AG20443 (cell line): Measurements from ENCODE around the gene EVL.
"Not testable (repeated sequence)": the region's sequence is repeated elsewhere in the genome, so short reads cannot be mapped to it uniquely, and the experiment has no call there.

Source experiments
- DNase-seq: peaks from one replicate; pipeline ENCODE4 v3.0.0; 2012; ENCODE audit warnings: low spot score, mixed read lengths

EVL gene

DNA sequence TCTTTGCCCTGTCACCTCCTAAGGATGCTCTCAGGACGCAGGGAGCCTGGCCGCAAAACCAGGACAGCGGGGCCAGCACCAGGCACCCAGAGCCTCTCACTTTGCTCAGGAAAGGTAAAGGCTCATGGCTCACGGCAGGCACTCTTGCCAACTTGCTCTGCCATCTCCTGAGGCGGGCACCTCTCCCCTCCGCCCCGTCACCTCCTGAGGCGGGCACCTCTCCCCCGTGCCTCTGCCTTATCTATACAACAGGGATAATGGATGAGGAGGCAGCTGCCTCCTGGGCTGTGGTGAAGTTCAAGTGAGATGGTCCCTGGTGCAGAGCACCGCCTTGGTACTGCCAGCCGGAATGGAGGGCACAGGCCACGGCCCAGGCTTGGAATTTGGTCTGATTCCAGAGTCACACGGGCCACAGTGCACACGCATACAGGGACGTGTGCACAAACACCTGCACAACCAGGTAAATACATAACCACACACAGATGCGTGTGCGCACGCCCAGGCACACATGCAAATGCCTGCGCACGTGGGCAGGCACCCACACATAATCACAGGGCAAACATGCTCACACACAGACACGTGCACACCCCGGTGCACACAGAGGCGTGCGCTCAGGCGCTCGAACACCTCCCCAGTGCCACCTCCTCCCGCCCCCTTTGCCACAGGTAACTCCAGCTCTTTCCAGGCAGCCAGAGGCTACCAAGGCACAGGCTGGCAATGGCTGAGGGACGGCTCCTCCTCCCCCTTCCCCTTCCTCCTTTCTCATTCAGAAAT, 82.7 kb downstream of the EVL start:
- DNase-seq = no peak

DNA sequence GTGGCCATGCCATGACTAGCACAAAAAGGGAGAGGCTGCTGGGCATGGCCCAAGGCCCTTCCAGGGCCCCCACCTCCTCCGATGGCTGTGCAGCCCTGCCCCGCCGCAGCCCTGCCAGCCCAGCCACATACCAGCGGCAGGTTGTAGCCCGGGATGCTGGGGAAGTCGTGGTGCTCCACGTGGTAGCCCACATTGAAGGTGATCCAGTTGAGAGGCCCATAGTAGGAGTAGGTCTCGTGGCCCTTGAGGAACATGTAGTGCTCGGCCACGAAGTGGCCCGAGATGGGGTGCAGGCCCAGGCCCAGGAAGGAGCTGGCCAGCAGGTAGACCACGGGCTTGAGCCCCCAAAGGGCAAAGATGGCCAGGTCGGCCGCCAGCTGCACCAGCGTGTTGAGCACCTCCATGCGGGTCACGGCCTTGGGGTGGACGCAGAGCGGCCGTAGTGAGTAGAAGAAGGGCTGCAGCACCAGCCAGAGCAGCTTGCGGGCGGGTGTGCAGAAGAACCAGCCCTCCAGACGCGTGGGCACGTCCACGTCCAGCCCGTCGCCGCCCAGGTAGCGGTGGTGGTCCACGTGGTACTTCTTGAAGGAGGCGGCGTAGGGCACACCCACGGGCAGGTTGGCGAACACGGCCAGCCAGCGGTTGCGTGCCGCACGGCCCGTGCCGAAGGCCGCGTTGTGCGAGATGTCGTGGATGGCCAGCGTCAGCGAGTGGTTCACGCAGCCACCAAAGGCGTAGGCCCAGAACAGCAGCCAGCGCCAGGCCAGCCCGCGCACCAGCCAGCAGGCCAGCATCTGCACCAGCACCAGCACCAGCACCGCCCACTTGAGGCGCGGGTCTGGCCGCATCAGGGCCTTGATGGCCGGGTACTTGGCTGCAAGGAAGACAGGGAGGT, 83.9 kb downstream of the EVL start:
- DNase-seq = no peak

DNA sequence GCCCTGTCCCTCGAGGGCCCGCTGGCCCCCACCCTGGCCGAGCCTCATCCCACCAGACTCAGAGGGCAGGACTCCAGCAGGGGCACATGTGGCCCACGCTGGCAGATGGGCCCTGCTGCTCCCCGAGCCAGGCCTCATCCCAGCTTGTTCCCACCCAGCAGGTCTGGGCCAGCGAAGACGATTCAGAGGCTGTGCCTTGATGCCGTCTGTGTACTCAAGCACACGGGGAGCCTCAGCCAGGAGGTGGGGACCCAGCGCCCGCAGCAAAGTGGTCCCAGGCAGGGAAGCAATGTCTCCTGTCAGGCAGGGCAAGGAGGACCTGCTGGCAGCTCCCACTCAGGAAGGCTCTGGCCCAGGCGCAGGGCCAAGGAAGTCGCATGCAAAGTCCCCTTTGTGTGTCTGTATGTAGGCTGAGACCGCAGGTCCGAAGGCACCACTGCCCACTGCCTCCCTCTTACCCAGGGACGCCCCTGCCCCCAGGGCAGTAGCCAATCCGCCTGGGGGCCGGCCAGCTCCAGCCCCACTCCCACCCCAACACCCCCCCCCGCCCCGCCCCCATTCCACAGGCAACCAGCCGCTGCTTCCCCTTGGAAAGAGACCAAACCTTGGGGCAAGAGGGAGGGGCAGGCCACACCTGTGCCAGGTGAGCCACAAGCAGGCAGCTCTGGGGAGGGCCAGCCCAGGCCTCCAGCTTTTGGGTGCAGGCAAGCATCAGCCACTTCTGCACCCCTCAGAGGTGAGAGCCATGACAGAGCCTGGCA, 84.8 kb downstream of the EVL start:
- no peak for DNase-seq

DNA sequence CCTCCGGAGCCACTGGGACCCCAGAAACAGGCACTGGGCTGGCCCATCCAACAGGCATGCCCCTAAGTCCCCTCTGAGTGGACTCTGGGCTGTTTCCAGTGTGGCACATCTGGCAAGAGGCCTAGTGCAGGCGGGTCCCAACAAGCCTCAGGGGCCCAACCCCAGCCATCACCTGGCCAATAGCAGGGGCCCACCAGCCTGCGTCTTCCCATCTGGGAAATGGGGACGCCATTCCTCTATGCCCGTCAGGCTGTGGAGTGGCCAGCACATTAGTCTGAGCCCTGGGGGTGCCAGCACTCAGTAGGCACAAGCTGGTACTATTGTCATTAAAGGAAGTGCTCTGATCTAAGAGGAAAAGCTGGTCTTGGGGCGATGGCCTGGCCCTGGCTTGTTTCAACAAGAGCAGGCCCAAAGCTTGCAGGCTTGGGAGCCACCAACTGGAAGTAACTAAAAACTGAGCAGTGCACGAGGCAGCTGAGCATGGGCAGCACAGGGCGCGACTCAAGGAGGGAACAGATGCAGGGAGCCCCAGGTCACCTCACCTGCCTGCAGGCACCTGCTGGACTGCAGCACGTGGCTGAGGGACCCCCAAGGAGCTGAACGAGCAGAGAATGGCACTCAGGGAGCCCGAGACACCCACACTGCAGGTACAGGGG, 85.8 kb downstream of the EVL start:
- DNase-seq = no peak

DNA sequence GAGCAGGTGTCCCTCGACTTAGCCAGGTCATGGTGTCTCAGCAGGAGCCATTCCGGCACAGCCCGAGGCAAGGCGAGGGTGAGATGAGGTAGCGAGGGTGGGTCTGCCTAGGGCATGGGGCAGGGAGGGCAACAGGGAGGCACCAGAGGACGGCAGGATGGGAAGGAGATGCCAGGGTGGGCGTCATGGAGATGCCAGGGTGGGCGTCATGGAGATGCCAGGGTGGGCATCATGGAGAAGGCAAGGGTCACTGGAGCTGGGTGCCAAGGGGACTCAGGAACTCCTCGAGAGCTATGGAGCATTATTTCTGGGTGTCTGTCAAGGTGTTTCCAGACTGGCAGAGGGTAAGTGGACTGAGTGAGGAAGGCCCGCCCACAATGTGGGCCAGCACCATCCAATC, 86.9 kb downstream of the EVL start:
- no peak for DNase-seq

DNA sequence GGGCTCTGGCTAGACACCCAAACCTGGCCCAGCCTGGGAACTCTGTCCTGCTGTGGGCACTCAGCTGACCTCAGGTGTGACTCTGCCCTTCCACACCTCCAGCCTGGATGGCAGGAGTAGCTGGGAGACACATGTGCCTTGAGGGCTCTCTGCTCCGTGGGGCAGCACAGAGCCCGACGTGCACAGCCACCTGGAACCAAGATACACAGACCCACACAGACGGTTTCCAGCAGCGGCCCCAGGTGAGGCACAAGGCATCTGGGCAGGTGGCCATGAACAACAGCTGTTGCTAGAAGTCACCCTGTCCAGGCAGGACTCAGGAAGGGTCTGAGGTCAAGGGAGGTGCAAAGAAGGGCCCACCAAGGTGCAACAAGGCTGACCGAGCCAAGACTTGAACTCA, 88.3 kb downstream of the EVL start:
- no peak for DNase-seq

DNA sequence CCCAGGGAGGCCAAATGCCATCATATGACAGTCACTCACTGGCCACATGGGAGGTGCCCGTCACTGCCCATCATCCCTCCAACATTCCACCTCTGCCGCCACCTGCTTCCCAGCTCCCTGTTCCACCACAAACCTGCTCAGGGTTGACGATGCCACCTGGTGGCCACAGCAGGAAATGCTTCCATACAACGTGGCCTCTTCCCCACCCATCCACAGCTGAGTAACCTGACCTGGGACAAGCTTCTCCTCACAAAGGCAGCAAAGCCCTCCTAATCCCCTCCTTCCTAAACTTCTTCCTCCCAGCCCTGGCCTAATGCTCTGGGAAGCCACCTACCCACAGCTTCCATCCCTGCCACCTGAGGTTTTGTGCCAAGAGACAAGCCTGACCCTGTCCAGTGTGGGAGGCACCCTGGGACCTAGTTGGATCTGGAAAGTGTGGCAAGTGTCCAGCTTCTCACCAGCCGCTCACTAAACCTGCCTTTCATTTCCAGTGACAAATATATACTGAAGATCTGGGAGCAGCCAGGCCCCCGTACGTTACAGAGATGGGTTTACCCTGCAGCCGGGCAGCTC, 89.9 kb downstream of the EVL start:
- DNase-seq = no peak

DNA sequence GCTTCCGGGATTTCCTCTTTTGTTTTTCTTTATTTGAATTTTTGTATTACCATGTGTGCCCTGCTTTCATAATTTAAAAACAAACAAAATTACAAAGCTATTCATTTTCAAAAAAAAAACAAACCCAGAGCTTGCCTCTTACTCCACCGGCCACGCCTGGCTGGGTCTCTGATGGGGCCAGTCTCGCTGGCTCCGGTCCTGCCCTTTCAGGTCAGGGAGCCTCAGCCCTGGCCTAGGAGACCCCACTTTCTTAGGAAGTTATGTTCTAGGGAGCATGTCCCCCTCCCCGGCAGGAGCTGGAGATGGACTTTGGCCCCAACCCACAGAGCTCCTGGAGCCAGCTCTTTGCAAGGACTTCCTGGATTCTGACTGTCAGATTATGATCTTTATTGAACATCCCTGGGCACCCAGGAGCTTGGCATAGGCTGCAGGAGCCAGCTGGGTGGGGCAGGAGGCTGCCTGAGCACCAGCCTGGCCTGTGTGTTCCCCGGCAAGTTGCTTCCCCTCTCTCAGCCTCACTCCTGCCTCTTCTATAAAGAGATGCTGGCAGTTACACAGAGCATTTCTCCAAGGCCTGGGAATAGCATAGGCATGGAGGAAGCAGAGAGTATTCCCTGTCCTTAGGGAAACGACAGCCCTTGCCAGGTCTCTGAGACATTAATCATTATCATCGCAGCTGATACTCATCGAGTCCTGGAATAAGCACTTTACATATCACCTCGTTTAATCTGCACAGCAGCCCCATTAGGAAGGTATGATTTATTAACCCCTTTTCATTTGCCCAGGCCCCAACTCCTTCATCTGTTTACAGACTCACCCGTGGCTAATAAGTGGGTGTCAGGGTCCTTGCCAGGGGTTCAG, 90.8 kb downstream of the EVL start:
- DNase-seq = no peak

DNA sequence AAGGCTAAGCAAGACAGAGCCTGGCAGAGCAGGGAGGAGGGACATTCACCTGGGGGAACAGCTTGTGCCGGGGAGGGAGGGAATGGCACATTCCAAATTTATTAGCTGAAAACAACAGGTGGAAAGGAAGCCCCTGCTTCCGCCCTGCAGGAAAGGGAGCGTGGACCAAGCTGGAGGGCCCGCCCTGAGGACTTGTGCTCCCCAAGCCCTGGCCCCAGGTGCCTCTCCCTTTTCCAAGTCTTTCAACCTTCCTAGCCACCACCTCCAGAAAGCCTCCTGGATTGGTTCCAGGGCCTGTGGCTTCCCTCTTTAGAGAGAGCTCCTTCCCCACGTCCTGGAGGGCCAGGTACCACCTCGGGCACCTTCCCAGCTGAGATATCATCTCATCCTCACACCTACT, 91.6 kb downstream of the EVL start:
- no peak for DNase-seq

DNA sequence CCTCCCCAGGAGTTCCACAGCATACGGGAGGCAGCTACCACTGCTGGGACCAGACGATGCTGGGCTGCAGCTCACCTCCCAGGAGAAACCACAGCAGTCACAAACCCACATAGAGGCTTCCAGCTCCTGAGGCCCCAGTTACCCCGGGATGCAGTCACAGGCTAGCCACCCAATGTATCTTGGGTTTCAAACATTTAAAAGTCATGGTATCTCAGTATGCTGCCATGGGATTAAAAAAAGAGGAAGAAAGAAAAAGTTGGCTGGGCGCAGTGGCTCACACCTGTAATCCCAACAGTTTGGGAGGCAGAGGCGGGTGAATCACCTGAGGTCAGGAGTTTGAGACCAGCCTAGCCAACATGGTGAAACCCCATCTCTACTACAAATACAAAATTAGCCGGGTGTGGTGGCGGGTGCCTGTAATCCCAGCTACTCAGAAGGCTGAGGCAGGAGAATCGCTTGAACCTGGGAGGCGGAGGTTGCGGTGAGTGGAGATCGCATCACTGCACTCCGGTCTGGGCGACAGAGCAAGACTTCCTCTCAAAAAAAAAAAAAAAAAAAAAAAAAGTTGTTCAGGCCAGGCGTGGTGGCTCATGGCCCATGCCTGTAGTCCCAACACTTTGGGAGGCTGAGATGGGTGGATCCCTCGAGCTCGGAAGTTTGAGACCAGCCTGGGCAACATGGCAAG, 92.5 kb downstream of the EVL start:
- DNase-seq = not testable (repeated sequence)

DNA sequence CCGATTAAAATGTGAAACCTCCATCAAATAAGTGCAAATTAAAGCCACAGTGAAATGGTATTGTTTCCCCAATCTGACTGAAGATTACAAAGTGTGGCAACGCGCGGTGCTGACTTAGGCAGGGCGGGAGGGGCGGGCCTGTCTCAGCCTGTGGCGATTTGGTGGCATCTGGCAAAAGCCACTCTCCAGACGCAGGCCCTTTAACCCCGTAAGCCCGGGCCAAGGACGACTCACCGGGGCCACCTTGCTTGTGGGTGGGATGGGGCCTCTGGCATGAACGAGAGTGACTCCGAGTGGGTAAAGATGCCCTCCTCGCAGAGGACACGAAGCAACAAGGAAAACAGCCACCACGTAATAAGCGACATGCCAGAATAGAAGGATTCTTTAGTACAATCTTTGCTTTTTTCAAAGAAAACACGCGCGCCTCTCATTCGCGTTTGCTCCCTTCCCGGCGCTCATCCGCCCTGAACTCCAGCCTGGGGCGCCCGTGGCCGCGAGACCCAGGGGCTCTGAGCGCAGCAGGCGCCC, 93.4 kb downstream of the EVL start:
- no peak for DNase-seq

DNA sequence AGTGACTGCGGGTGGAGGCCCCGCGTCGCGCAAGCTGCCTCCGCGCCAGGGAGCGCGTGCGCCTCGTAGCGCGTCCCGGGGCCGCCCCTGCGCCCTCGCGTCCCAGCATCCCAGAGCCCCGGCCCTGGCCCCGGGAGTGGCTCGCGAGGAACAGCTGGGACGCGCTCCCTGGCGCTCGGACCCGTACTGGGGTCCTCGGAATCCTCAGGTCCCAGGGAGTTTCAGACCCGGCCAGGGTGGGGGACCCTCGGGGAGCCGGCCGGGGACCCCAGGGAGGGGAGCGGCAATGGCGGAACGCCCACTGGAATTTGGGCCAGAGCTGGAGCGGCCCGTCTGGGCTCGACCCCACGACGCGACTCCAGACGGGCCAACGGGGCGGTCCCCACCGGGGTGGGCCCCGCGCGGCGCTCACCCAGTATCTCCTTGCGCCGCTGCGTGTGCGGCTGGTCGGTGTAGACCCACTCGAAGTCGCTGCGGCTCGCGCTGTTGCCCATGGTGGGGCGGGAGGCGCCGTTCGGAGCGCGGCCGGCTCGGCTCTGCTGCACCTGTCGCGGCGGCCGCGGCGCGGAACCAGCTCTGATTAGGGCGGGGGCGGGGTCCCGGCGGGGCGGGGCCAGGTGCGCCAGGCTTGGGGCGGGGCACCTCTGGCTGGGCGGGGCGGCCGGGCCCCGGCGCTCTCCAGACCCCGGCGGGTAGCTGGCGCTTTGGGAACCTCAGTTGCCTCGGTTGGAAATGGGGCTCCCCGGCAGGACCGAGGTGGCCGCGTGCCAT, 94.1 kb downstream of the EVL start, which contains the start of gene DEGS2:
Gene DEGS2, minus strand, starts transcription at position 552 of the 771 bp plus-strand sequence. Its CDS starts 58 bp downstream, at position 494.
- DNase-seq = peak; percentile 51

DNA sequence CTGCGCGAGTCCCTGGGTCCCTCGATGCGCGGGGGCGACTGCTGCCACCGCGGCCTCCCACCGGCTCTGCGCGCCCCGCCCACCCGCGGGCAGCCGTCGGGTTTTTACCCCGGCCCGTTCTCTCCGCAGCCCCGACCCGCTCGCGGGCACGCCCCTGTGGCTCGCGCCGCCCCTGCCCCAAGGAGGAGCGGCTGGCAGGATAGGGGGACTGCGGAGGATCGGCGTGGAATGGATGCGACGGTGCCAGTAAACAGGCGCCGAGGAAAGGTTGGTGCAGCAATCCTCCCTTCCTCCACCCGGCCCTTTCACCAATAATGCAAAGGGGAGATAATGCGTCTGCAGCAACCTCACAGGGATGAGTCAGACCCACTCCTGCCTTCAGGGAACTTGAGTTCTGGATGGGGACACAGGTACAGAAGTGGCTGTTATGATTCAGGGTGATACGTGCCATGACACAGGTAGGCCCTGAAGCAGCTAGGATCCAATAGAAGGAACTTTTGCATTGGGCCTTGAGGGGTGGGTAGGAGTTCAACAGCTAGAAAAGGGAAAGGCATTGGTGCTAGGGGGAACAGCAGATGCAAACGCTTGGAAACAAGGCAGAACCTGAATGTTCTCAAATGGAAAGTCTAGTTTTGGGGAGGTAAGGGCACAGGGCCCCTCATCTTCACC, 94.8 kb downstream of the EVL start:
- DNase-seq = no peak

DNA sequence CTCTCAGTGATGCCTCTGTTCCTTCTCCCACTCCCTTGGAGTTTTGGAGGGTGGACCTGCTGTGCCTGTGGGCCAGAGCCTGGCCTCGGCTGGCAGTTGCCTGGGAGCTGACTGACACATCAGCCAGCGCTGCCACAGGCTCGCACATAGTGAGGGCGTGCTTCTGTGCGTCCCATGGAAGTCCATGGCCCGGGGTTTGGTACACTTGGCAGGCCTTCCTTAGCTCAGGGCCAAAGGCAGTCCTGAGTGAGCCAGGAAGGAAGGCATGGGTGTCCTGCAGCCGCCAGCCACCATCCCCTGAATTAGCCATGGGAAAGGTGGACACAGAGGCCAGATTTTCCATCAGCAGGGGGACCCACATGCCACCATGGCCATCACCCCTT, 95.3 kb downstream of the EVL start:
- DNase-seq = no peak

DNA sequence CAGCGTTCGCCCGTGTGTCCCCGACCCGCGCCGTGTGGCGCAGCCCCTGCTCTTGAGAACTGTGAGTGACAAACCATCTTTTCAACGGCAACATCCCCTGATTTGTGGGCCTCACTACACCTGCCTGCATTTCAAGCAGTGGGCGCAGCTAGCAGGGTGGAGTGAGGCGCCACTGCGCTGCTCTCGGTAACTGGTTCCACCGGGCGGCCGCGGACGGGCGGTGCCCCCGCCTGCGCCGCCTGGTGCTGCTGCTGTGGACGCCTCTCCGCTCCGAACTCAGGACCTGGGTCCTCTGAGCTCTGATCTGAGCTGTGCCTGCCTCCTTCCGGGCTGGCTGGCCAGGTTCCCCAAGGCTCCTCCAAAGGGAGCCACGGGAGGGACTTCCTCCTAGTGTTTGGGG, 100.2 kb downstream of the EVL start:
- DNase-seq = no peak

DNA sequence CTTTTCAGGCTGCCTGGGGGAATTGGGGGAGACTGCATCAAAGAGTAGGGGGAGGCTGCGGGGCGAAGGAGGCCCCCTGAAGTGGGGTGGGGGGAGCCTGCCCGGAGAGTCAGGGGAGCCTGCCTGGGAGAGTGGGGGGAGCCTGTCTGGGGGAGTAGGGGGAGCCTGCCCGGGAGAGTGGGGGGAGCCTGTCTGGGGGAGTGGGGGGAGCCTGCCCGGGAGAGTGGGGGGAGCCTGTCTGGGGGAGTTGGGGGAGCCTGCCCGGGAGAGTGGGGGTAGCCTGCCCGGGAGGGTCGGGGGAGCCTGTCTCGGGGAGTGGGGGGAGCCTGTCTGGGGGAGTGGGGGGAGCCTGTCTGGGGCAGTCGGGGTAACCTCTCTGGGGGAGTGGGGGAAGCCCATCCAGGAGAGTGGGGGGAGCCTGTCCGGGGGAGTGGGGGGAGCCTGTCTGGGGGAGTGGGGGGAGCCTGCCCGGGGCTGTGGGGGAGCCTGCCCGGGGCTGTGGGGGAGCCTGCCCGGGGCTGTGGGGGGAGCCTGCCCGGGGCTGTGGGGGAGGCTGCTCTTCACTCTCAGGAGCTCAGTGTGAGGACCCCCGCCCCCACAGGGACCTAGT, 100.7 kb downstream of the EVL start:
- DNase-seq = no peak

DNA sequence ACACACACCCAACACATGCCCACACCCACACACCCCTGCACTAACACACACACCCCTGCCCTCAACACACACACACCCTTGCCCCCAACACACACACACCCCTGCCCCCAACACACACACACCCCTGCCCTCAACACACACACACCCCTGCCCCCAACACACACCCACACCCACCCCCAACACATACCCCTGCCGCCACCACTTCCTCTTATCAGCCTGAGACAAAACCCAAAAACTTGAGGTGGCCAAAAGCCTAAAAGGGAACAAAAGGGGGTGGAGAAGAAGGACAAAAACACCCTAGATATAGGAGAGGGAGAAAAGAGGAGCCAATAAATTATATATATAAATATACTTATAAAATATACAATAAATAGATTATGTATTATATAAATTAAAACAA, 103.3 kb downstream of the EVL start:
- no peak for DNase-seq

DNA sequence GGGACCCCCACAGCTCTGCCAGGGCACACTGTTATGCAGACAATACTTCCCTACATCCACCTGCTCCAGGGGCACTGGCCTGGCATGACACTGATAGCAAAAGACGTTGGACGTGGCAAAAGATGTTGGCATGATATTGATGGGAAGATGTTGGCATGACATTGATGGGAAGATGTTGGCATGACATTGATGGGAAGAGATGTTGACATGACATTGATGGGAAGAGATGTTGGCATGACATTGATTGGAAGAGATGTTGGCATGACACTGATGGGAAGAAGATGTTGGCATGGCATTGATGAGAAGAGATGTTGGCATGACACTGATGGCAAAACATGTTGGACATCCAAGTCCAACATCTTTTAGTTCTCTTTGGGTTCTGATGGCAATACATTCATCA, 105.7 kb downstream of the EVL start:
- DNase-seq = no peak
